NCI-H2029 (cell line): ENCODE data around the gene CNOT11.
A peak's percentile ranks its signal among the peaks of the same experiment; 100 is the strongest.
"Not testable (repeated sequence)": the region's sequence is repeated elsewhere in the genome, so short reads cannot be mapped to it uniquely, and the experiment has no call there.

Experiments
- DNase-seq: peaks from one replicate; lab custom pipeline; 2025; lab: John Stamatoyannopoulos, UW

CNOT11 gene

GRCh38 chr2:101252408-101253012, at the start of gene CNOT11:
Gene CNOT11, plus strand, starts transcription at chr2:101252886. Its CDS starts 79 bp downstream, at chr2:101252965.
- DNase-seq, result peak; percentile 95

GRCh38 chr2:101204400-101205115, 48.1 kb upstream of the CNOT11 start:
- no peak for DNase-seq

GRCh38 chr2:101205521-101206479, 46.9 kb upstream of the CNOT11 start:
- DNase-seq, result peak; percentile 32

GRCh38 chr2:101208830-101209229, 43.9 kb upstream of the CNOT11 start:
- DNase-seq, result no peak

GRCh38 chr2:101219246-101219645, 33.4 kb upstream of the CNOT11 start:
- no peak for DNase-seq

- not testable (repeated sequence) for DNase-seq
Measured at GRCh38 chr2:101220091-101220490, 32.6 kb upstream of the CNOT11 start.

GRCh38 chr2:101223814-101224231, 28.9 kb upstream of the CNOT11 start:
- DNase-seq, result peak; percentile 75

GRCh38 chr2:101230541-101231001, 22.1 kb upstream of the CNOT11 start:
- no peak for DNase-seq

GRCh38 chr2:101231240-101231639, 21.4 kb upstream of the CNOT11 start:
- no peak for DNase-seq

- DNase-seq, result peak; percentile 9
Measured at GRCh38 chr2:101231937-101232730, 20.6 kb upstream of the CNOT11 start.

GRCh38 chr2:101232770-101233169, 19.9 kb upstream of the CNOT11 start:
- peak; percentile 20 for DNase-seq

GRCh38 chr2:101234169-101234938, 18.3 kb upstream of the CNOT11 start:
- no peak for DNase-seq

GRCh38 chr2:101235956-101236355, 16.7 kb upstream of the CNOT11 start:
- DNase-seq, result not testable (repeated sequence)

- DNase-seq, result not testable (repeated sequence)
Measured at GRCh38 chr2:101237944-101238343, 14.7 kb upstream of the CNOT11 start.

- DNase-seq, result peak; percentile 7
Measured at GRCh38 chr2:101238930-101239759, 13.5 kb upstream of the CNOT11 start.

- DNase-seq, result not testable (repeated sequence)
Measured at GRCh38 chr2:101239760-101240118, 12.9 kb upstream of the CNOT11 start.

GRCh38 chr2:101240694-101241093, 12.0 kb upstream of the CNOT11 start:
- not testable (repeated sequence) for DNase-seq

- no peak for DNase-seq
Measured at GRCh38 chr2:101241158-101241557, 11.5 kb upstream of the CNOT11 start.

- not testable (repeated sequence) for DNase-seq
Measured at GRCh38 chr2:101244373-101244772, 8.3 kb upstream of the CNOT11 start.

- not testable (repeated sequence) for DNase-seq
Measured at GRCh38 chr2:101244899-101245298, 7.8 kb upstream of the CNOT11 start.
